Heart left ventricle (tissue), 16 donors: ENCODE measurements around the gene DLGAP1. TPM values are rescaled to one million over a fixed set of nuclear protein-coding genes. Genes with fewer than 3 reads are reported as not detected.

ENCODE experiments used
- ATAC-seq, 4 donors: fragments of 200-7000 bp; cut with Tn5 transposase; one replicate each; pipeline ENCODE4 v1.9.1; 2020 to 2022; ENCODE audit warnings: moderate library complexity in 4 of 4, mild to moderate bottlenecking in 3 of 4, moderate number of reproducible peaks in 1 of 4
- DNase-seq, 5 donors: peaks; one replicate each; pipeline ENCODE4 v3.0.0-alpha.2; 2020
- H3K27ac ChIP-seq, 12 donors: fragments of 200-600 bp; sonication (generic) in 4 of 12; one replicate each; pipeline versions ENCODE4 v1.5.0 to v1.8.0; 2016 to 2022; ENCODE audit warnings: mild to moderate bottlenecking in 2 of 12
- H3K27me3 ChIP-seq, 9 donors: fragments of 200-600 bp; sonication (generic) in 2 of 9; one replicate each; pipeline versions ENCODE4 v1.5.1 to v1.8.0; 2016 to 2022; ENCODE audit warnings: mild to moderate bottlenecking in 3 of 9
- H3K36me3 ChIP-seq, 9 donors: fragments of 200-600 bp; sonication (generic) in 2 of 9; one replicate each; pipeline versions ENCODE4 v1.5.0 to v1.8.0; 2018 to 2022; ENCODE audit warnings: mild to moderate bottlenecking in 2 of 9
- H3K4me1 ChIP-seq, 12 donors: fragments of 200-600 bp; sonication (generic) in 4 of 12; one replicate each; pipeline versions ENCODE4 v1.5.0 to v1.8.0; 2016 to 2022; ENCODE audit warnings: mild to moderate bottlenecking in 3 of 12
- H3K4me3 ChIP-seq, 12 donors: fragments of 200-600 bp; sonication (generic) in 4 of 12; one replicate each; pipeline versions ENCODE4 v1.5.0 to v1.8.0; 2017 to 2022; ENCODE audit warnings: mild to moderate bottlenecking in 9 of 12, moderate library complexity in 4 of 12
- H3K9me3 ChIP-seq, 12 donors: fragments of 200-600 bp; sonication (generic) in 4 of 12; one replicate each; pipeline versions ENCODE4 v1.5.0 to v1.8.0; 2016 to 2022; ENCODE audit warnings: mild to moderate bottlenecking in 1 of 12
- POLR2A ChIP-seq, 2 donors: fragments of 450-650 bp; IDR thresholded peaks; one replicate each; pipeline ENCODE4 v1.6.1; 2017; ENCODE audit warnings: antibody characterized with exemption in 2 of 2, mild to moderate bottlenecking in 2 of 2, moderate library complexity in 2 of 2
- WGBS, 4 donors: extraction: QIAGEN DNeasy Blood & Tissue Kit in 2 of 4; methylation state at CpG; one replicate each; pipeline versions ENCODE4 v1.1.5 to v1.1.7; 2013 to 2018; 5-methylcytosine and 5-hydroxymethylcytosine counted together
- intact Hi-C, 10 donors: fragments of 100-400 bp; cut with DNase I; formaldehyde crosslinking; loops; one replicate each; pipeline versions ENCODE4 v1.11.1 to v1.14.2; 2022
- polyA plus RNA-seq, 2 donors: library from polyadenylated mRNA; stranded (reverse); fragments of 200-250 nt; gene quantifications; one replicate each; pipeline ENCODE4 v1.2.3, GENCODE V29; 2013
- total RNA-seq, 9 donors: library from RNA; depleted of rRNA in 2 of 9; stranded (reverse); fragments of >200 nt in 2 of 9; fragmentation: NEBNext Ultra II Directional in 3 of 9; extraction: Animal tissue kit (Norgen Biotek cat#: 25700) in 3 of 9; gene quantifications; one replicate each; pipeline versions ENCODE4 v1.1.0 to v1.2.4, GENCODE V29; 2016 to 2023
- TF ChIP-seq, protein P1 (sequence below), 12 donors: fragments of 200-600 bp; sonication (generic) in 4 of 12; IDR thresholded peaks; one replicate each; pipeline versions ENCODE4 v1.5.0 to v1.8.0; 2018 to 2022; ENCODE audit warnings: antibody characterized with exemption in 12 of 12, mild to moderate bottlenecking in 5 of 12
- donor health status: ischemic (EF 13 %, LVEDD 7.1; RV severe dilation, severe dysfunction).
- donor health status: healthy with polysubstance abuse.
- donor health status: DM: no; HTN: yes; CAD: no.
- donor health status: DM: no; HTN: no; CAD: no.
- donor health status: ischemic (EF 25% LVEDD 6.9; RV normal size, moderate dysfunction).
- donor health status: ischemic (EF 25% LVEDD 5.7; RV mildly dilated, moderate dysfunction).
- donor health status: healthy.
- donor health status: DM: yes; HTN: yes; CAD: no.
- donor health status: ischemic (EF 35%, LVEDD 5.7; RV mildly dilated, moderate dysfunction).
- donor health status: nonischemic (EF 11% LVEDD 7.7; RV severe dilation, severe dysfunction).
- donor health status: DM: yes; HTN: yes; CAD: no.
- donor health status: PGD.
- donor health status: ischemic (EF 29% LVEDD 5.4; RV normal size, mild dysfunction).
- donor health status: nonischemic (EF 23%, LVEDD 6.1; RV moderate dilation, normal function).

The DLGAP1 gene
- total and polyA plus RNA-seq, 11 donors, result 0.10 to 5.5 (median 0.40) TPM; not detected in 1

DNA sequence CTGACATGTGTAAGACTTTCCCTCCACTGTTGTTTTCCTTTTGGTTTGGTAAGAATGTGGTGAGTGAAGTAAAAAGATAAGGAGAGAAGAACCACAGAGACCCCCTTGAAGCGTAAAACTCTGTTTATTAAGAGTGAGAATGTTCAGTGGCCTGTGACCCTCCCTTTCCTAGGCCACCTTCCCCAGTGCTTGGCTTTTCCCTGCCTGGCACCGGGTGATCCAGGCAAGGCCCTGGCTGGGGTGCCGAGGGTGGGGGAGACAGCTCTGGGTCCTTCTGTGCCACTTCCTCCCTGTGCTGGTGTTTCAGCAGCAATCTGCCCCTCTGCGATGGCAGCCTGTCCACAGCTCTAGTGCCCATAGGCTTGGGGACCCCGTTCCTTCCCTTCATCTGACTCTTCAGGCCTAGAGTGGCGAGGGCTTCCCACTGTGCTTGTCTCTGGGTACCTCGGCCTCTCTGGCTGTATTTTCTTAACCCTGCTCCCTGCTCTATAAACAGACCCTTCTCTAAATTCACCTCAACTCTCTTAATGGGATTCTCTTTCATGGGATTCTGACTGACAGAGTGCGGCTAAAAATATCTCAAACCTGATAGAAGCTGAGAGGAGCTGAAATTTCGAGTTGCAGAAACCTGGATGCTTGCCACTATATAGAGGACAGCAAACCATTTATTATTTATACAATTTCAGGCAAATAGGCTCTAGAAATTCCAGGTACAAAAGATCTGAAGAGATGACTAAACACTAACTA, 461.0 kb downstream of the DLGAP1 start:
- peak in 3 of 4 donors; percentile 66 to 80 (median 72) for ATAC-seq
- intact Hi-C loops, result loop anchor here in 8 of 10 donors (2.0 to 10.0 kb wide), 8 partner anchors 71 to 709 kb away; no protein-coding TSS in a partner anchor

DNA sequence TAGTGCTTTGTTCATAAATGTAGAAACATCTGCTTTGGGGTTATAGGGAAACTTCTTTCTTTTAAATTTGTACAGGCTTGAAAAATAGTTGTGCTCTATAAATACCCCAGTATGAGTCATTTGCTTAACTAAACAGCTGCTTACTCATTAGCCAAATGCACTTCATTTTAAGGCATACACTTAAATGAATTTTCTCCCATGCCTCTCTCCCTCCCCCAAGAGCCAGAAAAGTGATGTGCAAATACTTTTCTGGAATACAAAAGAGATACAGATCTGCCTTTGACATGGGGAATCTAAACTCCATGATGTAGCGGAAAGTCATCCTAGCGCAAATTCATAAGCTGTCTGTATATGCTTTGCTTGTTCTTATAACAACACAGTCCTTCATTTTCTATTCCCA, 469.4 kb downstream of the DLGAP1 start:
- DNase-seq, result no peak
- Histone ChIP-seq H3K36me3 (no peaks in the 10 kb centered on the region), H3K4me3 (no peak overlapping the region), H3K27ac (no peak overlapping the region), H3K9me3 (no peaks in the 10 kb centered on the region), H3K4me1 (peaks cover 0 to 9% (median 0%) of the 10 kb centered on the region in 12 donors), H3K27me3 (no peaks in the 10 kb centered on the region)
- 95 to 99% (median 98%) methylated on average over 2 of the region's 2 CpGs for WGBS, 4 donors
- ATAC-seq, result no peak
- intact Hi-C loops, result loop anchor here in 2 of 10 donors (10.0 kb wide), 2 partner anchors 121 to 701 kb away; no protein-coding TSS in a partner anchor
- TF ChIP-seq, protein P1, sequence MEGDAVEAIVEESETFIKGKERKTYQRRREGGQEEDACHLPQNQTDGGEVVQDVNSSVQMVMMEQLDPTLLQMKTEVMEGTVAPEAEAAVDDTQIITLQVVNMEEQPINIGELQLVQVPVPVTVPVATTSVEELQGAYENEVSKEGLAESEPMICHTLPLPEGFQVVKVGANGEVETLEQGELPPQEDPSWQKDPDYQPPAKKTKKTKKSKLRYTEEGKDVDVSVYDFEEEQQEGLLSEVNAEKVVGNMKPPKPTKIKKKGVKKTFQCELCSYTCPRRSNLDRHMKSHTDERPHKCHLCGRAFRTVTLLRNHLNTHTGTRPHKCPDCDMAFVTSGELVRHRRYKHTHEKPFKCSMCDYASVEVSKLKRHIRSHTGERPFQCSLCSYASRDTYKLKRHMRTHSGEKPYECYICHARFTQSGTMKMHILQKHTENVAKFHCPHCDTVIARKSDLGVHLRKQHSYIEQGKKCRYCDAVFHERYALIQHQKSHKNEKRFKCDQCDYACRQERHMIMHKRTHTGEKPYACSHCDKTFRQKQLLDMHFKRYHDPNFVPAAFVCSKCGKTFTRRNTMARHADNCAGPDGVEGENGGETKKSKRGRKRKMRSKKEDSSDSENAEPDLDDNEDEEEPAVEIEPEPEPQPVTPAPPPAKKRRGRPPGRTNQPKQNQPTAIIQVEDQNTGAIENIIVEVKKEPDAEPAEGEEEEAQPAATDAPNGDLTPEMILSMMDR (IDR thresholded peaks at IDR 0.05), result no peak
- no peak for TF ChIP-seq POLR2A (IDR thresholded peaks at IDR 0.05)

More for the DNA sequence above, 461.0 kb downstream of the DLGAP1 start:
- no peak overlapping the region for H3K4me3 ChIP-seq
- no peaks in the 10 kb centered on the region for H3K27me3 ChIP-seq
- peaks cover 0 to 4% (median 0%) of the 10 kb centered on the region in 12 donors for H3K9me3 ChIP-seq
- TF ChIP-seq, protein P1 (IDR thresholded peaks at IDR 0.05), result no peak
- TF ChIP-seq POLR2A (IDR thresholded peaks at IDR 0.05), result no peak
- H3K4me1 ChIP-seq, result peaks cover 0 to 18% (median 0%) of the 10 kb centered on the region in 12 donors
- no peaks in the 10 kb centered on the region for H3K36me3 ChIP-seq
- H3K27ac ChIP-seq, result peak overlapping the region in 6 of 12 donors; percentile 49 to 84 (median 75)
- DNase-seq, result no peak
- WGBS, 4 donors, result 54 to 72% (median 59%) methylated on average over 9 of the region's 9 CpGs

DNA sequence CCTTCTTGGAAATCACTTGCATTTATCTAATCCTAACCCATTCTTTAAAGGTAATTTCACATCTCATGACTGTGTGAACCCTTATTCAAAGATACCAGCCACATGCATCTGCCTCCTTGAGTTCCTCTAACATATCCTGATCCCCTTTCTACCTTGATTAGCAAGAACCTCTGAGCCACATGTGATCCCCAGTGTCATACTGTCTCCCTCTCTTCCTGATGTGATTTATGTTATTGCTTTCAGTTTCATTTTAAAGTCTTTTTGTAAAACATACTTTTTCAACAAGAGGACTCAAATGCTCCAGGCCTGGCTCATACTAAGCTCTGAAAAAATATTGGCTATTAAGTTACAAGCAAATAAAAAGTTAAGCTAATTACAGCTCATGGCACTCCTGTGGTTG, 470.1 kb downstream of the DLGAP1 start:
- ATAC-seq (no peak), DNase-seq (no peak)
- Histone ChIP-seq H3K4me3 (no peak overlapping the region), H3K4me1 (peaks cover 0 to 9% (median 0%) of the 10 kb centered on the region in 12 donors), H3K27me3 (no peaks in the 10 kb centered on the region), H3K36me3 (no peaks in the 10 kb centered on the region), H3K9me3 (peaks cover 0 to 1% (median 0%) of the 10 kb centered on the region in 12 donors), H3K27ac (no peak overlapping the region)
- intact Hi-C loops, result loop anchor here in 2 of 10 donors (10.0 kb wide), 2 partner anchors 120 to 700 kb away; no protein-coding TSS in a partner anchor
- TF ChIP-seq POLR2A (IDR thresholded peaks at IDR 0.05), result no peak
- TF ChIP-seq, protein P1 (IDR thresholded peaks at IDR 0.05), result no peak

DNA sequence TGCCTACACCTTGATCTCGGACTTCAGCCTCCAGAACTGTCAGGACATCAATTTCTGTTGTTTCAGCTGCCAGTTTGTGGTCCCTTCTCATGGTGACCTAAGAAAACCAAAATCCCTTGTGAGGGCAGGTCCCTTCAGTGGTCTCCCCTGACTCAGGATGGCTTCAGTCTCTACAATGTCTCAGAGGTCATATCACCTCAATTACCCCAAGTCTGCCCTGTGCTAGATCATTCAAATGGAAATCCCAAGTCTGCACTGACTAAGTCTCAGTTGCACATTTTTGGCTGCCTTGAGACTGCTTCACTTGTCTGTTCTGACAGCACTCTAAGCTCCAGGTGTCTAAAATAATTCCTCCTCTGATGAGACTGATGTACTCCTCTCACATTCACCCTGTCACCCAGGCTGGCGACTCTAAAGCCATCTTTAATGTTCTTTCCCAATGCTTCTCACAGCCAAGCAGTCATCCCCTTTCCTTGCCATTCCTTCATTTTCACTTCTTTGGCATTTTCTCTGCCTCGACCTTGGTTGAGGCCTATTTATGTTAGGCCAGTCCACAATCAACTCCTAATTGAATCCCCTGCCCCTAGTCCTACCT, 470.8 kb downstream of the DLGAP1 start:
- DNase-seq, result no peak
- Histone ChIP-seq H3K4me1 (peaks cover 0 to 9% (median 0%) of the 10 kb centered on the region in 12 donors), H3K36me3 (no peaks in the 10 kb centered on the region), H3K4me3 (no peak overlapping the region), H3K27ac (no peak overlapping the region), H3K9me3 (peaks cover 0 to 8% (median 0%) of the 10 kb centered on the region in 12 donors), H3K27me3 (no peaks in the 10 kb centered on the region)
- intact Hi-C loops, result loop anchor here in 2 of 10 donors (10.0 kb wide), 2 partner anchors 119 to 699 kb away; no protein-coding TSS in a partner anchor
- no peak for ATAC-seq
- TF ChIP-seq, protein P1 (IDR thresholded peaks at IDR 0.05), result no peak
- no peak for TF ChIP-seq POLR2A (IDR thresholded peaks at IDR 0.05)
- WGBS, 4 donors, result 80 to 93% (median 91%) methylated on average over 3 of the region's 3 CpGs
